Activated CD8-positive, alpha-beta memory T cell treated with anti-CD3 and anti-CD28 coated beads, Interleukin-2, amount 50 U/mL, for 4 hours (primary cell): Measurements from ENCODE around the gene TAS2R39.

Experiments
- DNase-seq: peaks from one replicate; pipeline ENCODE4 v3.0.0-alpha.2; 2020

The TAS2R39 gene

GRCh38 chr7:143216686-143217085 is 33.5 kb downstream of the TAS2R39 start:
- DNase-seq = no peak

GRCh38 chr7:143217806-143218205 is 34.6 kb downstream of the TAS2R39 start:
- no peak for DNase-seq

- DNase-seq = no peak
These were observed 38.1 kb downstream of the TAS2R39 start for GRCh38 chr7:143221286-143221685.

- no peak for DNase-seq
These were observed 38.5 kb downstream of the TAS2R39 start, which contains the start of gene TAS2R40 for GRCh38 chr7:143221737-143222136. Gene TAS2R40, plus strand, starts transcription at chr7:143222037. Its CDS starts 42 bp downstream, at chr7:143222079.

GRCh38 chr7:143222782-143223181 is 39.6 kb downstream of the TAS2R39 start:
- DNase-seq = no peak

GRCh38 chr7:143223784-143224183 is 40.6 kb downstream of the TAS2R39 start:
- DNase-seq = no peak

- DNase-seq = no peak
These were observed 41.8 kb downstream of the TAS2R39 start for GRCh38 chr7:143225047-143225446.

- DNase-seq = no peak
These were observed 44.6 kb downstream of the TAS2R39 start for GRCh38 chr7:143227806-143228205.

- DNase-seq = no peak
These were observed 46.0 kb downstream of the TAS2R39 start for GRCh38 chr7:143229054-143229790.

- DNase-seq = no peak
These were observed 47.6 kb downstream of the TAS2R39 start for GRCh38 chr7:143230602-143231457.
